HS-27A (cell line): ENCODE data around the gene EXO5.
"Not testable (repeated sequence)": the region's sequence is repeated elsewhere in the genome, so short reads cannot be mapped to it uniquely, and the experiment has no call there.

Source experiments
- DNase-seq: peaks from one replicate; pipeline ENCODE4 v3.0.0-alpha.2; 2012; ENCODE audit warnings: low read depth, missing footprints

EXO5 gene, protein sequence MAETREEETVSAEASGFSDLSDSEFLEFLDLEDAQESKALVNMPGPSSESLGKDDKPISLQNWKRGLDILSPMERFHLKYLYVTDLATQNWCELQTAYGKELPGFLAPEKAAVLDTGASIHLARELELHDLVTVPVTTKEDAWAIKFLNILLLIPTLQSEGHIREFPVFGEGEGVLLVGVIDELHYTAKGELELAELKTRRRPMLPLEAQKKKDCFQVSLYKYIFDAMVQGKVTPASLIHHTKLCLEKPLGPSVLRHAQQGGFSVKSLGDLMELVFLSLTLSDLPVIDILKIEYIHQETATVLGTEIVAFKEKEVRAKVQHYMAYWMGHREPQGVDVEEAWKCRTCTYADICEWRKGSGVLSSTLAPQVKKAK

DNA sequence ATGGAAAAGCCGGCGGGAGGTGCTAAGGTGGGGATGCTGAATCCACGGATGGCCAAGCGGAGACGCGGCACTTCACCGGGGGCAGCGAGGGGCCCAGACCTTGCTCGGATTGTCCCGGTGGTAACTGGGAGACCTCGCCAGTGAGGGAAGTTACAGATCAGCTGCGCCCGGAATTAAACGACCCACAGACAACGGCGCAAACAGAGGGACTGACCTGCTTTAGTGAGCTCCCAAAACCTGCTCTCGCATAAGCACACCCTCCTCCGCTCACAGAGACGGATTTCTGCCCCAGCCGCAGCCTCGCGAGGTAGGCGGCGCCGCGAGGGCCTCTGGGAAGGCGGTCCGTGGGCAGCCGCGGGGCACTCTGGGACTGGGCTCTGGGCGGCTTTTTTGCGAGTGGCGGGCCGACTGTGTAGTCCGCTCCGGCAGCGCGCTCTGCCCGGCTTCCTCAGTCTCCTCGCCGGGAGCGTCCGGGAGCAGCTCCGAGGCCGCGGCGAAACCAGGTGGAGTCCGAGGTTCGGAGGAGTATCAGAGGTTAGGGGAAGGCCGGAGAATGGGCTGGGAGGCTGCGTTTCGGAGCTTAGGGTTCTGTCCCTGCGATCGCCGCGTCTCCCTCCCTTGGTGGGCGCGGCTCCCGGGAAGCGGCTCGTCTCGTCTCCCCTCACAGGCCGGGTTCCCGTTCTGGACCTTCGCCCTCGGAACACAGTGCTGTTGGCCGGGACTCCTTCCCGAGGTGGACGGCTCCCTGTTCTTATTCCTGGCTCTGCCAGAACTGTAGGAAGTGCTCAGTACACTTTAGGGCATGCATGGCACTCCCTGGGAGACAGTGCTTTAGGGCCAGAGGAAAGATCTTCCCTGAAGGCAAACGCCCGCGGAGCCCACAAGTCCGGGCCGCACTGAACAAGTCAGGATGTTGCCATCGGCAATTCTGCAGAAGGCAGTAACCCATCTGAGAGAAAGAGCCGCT is at the start of gene EXO5:
Gene EXO5 (plus strand): TSS at position 393 of the 967 bp plus-strand sequence. CDS start 5,778 bp downstream, outside the sequence.
- no peak for DNase-seq

DNA sequence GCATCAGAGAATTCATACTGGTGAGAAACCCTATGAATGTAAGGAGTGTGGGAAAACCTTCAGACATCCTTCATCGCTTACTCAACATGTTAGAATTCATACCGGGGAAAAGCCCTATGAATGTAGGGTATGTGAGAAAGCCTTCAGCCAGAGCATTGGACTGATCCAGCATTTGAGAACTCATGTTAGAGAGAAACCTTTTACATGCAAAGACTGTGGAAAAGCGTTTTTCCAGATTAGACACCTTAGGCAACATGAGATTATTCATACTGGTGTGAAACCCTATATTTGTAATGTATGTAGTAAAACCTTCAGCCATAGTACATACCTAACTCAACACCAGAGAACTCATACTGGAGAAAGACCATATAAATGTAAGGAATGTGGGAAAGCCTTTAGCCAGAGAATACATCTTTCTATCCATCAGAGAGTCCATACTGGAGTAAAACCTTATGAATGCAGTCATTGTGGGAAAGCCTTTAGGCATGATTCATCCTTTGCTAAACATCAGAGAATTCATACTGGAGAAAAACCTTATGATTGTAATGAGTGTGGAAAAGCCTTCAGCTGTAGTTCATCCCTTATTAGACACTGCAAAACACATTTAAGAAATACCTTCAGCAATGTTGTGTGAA is 45.5 kb upstream of the EXO5 start:
- DNase-seq, result no peak

DNA sequence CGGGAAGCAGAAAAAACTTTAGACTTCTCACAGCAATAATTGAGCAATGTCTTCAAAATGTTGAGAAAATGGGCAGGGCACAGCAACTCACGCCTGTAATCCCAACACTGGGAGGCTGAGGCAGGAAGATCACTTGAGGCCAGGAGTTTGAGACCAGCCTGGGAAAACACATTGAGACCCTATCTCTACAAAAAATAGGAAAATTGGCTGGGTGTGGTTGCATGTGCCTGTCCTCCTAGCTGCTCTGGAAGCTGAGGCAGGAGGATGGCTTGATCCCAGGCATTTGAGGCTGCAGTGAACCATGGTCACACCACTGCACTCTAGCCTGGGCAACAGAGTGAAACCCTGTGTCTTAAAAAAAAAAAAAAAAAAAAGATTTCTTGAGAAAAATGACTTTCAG is 39.2 kb upstream of the EXO5 start:
- no peak for DNase-seq

DNA sequence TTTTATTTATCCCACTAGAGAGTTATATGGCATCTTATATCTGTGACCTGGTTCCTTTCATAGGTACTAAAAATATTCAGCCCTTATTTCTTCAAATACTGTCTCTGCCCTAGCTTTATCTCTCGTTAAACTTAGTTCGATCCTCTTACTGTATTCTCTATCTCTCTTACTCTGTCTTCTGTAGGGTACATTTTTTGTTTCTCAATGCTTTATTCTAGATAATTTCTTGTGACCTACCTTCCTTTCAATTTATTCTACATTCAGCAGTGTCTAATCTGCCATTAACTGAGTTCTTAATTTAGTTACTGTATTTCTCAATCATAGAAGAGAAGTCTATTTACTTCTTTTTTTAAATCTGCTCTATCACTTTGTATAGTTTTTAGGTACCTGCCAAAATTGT is 33.3 kb upstream of the EXO5 start:
- no peak for DNase-seq

DNA sequence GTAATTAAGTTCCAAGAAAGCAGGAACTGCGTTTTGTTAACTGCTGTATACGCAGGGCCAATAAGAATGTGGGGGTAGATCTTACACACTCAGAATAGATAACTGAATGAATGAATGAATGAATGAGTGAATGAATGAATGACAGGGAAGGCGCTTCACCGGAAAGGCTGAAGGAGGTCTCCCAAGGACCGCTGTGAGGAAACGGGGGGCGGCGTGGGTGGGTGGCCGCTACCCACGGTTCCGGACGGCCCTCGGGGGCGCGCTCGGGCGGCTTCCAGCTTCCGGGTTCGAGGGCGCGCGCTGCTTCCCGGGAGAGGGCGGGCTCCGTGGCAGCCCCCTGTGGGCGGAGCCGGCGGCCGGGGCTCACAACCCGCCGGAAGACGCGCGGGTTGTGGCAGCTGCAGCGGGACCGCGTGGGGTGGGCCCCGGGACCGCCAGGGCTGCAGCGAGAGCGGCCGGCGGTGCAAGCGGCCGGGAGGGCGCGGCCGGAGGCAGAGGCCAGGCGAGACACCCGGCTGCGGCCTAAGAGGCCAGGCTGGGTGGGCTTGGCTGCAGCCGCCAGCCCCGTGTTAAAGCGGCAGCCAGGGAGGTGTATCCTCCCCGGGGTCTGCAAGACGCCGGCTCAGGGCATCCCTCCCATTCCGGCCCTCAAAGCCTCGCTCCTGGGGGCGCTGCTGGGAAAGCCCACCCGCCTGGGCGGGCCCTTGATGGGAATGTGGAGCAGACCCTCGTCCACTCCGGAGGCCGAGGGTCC is 31.5 kb upstream of the EXO5 start, which contains the start of gene ZFP69:
Gene ZFP69 (plus strand): TSS at position 367 of the 754 bp plus-strand sequence. CDS start 2,072 bp downstream, outside the sequence.
- no peak for DNase-seq

DNA sequence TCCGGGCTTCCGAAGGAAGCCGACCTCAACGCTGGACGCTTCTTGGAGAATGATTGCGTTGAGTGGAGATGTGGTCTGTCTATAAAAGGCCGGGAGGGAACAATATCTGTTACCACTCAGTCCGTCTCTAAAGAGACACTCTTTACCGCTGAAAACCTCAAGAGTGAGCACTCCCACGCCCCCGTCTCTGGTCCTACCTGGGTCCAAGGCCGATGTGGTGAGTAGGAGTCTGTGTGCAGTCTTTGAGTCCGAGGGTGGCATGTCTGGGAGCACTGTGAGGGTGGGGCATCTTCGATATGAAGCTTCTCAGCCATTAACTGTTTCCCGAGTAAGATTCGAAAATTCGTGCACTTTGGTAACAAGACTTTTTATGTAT is 30.9 kb upstream of the EXO5 start:
- DNase-seq, result no peak

DNA sequence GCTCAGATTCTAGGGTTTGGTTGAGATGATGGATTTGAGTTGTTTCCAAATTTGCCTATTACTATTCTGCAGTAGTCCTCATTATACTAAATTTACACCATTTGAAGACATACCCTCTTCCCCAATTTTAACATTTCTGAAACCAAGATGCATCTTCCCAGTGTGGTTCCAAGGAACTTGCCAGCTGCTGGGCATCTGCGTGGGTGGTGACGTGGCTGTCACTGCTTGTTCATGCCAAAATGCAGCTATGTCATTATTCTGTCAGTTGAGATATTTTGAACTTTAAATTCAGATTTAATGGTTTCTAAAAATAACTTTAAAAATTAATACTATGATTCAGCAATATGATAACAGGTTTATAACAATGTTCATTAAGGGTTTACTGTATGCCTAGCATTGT is 30.3 kb upstream of the EXO5 start:
- no peak for DNase-seq

DNA sequence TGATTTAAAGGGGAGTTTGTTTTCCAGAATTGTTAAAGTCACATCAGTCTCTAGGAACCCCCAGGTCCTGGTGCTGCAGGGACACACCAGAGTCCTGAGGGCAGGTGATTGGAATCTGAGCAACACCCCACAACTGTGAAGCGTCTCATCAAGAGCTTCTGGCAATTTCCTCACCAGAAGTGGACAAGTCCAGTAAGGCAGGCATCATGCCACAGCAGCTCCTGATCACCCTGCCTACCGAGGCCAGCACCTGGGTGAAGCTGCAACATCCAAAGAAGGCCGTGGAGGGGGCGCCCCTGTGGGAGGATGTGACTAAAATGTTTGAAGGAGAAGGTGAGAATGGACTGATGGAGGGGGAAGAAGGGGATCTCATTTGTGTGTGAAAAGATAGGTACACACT is 29.4 kb upstream of the EXO5 start:
- DNase-seq, result no peak

DNA sequence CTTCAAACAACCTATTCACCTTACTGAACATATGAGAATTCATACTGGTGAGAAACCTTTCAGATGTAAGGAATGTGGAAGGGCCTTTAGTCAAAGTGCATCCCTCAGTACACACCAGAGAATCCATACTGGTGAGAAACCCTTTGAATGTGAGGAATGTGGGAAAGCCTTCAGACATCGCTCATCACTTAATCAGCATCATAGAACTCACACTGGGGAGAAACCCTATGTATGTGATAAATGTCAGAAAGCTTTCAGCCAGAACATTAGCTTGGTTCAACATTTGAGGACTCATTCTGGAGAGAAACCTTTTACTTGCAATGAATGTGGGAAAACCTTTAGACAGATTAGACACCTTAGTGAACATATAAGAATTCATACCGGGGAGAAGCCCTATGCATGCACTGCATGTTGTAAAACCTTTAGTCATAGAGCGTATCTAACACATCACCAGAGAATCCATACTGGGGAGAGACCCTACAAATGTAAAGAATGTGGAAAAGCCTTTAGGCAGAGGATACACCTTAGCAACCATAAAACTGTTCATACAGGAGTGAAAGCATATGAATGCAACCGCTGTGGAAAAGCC is 13.2 kb upstream of the EXO5 start:
- DNase-seq, result no peak

DNA sequence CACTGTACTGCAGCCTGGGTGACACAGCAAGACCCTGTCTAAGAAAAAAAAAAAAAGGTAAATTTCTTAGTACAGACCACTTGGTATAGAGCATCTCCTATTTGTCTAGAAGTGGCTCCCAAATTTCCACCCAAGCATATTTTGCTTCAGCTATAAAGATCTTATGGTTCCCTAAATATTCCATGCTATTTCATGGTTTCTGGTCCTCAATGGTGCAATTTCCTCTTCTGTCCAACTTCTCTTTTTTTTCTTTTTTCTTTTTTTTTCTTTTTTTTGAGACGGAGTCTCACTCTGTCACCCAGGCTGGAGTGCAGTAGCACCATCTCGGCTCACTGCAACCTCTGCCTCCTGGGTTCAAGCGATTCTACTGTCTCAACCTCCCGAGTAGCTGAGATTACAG is 5.9 kb upstream of the EXO5 start:
- DNase-seq, result not testable (repeated sequence)

DNA sequence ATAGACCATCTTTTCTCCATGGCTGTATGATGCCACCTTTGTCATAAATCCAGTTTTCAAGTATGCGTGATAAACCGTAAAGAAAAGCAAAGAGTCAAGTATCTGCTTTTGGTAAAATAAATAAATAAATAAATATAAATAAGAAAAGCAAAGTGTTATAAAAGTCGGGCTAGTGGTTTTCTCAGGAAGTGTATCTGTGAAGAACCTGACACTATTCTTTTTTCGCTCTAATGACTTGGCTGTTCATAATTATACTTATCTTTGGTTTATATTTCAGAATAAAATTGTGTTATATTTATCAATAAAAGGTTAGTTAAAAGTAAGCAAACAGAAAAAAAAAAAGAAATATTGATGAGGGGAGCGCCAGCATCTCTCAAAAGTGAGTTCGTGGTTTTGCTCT is 594 bp upstream of the EXO5 start:
- DNase-seq, result no peak

DNA sequence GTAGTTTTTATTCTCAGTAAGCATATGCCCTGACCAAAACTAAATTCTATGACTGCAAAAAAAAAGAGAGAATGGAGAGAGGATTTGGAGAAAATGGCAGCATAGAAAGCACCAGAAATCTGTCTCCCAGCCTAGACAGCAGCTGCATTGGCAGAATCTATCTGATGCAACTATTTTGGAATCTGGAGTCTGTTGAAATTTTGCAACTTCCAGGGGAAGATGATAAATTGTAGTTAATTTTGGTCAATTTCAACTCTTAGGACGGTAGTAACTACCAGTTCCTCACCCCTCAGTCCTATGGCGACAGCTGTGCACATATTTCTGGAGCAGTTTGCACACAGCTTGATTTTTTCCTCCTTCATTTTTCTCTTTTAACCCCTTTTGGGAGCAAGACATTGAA is 10.9 kb downstream of the EXO5 start:
- DNase-seq, result no peak

DNA sequence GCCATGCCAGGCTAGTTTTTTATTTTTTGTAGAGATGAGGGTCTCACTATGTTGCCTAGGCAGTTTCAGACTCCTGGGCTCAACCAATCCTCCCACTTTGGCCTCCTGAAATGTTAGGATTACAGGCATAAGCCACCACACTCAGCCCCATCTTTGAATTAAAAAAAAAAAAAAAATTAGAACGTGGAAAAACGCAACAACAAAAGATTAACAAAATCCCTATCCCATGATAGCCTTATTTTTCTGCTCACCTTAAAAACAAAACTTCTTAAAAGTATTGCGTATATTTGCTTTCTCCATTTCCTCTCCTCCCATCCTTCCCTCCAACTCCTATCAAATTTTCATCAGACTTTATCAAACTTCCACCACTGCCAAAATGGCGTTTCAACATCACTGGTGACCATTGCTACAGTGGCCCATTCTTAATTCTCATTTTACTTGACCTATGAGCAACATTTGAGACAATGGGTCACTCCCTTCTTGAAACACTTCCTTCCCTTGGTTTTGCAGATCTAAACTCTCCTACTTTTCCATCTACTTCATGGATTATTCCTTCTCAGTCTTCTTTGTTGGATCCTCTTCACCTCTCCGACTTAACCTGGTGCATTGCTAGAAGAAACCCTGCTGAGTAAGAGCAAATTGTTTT is 22.3 kb downstream of the EXO5 start:
- DNase-seq, result no peak

DNA sequence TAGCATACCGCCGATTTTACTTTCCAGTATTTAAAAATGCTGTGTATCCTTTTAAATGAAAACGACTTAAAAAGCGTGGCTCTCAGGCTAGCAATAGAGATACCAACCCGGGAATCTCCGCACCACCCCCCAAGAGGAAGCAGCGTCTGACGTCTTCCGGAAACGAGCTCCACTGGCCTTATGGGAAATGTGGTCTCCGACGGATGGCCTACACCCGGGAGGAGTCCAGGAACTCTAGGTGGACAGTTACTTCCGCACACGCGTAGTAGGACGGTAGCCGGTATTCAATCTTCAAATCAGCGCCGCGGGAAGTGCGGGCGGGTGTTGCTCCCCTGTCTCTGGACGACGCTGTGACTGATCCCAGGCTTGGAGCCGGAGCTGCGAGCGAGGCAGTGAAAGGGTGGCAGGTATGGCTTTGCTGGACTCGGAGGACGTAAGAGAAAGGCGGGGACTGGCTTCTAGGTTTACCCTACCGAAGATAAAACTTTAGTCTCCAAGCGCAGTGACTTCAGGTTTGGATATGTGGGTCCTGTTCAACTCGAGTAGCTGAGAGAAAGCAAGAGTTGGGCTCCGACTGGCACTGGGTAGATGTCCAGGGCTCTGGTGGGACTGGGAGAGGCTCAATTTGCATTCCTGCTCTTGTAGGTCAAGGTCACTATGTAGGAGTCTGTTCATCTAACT is 23.0 kb downstream of the EXO5 start, which contains the start of gene ZNF684:
Gene ZNF684 (plus strand): TSS at position 257 of the 681 bp plus-strand sequence. CDS start 1,530 bp downstream, outside the sequence.
- peak; percentile 82 for DNase-seq

DNA sequence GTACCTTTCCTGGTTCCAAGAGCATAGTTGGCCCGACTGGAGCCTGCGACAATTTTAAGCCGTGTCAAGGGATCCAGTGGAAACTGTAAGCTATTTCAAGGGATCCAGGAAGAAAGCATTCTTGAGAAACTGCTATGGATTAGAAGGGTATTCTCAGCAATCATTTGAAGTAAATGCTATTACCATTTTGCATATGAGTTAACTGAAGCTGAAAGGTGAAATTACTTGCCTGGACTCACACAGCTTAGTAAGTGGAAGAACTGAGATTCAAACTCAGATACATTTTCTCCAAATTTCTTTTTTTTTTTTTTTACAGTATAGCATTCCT is 23.5 kb downstream of the EXO5 start:
- DNase-seq, result no peak

DNA sequence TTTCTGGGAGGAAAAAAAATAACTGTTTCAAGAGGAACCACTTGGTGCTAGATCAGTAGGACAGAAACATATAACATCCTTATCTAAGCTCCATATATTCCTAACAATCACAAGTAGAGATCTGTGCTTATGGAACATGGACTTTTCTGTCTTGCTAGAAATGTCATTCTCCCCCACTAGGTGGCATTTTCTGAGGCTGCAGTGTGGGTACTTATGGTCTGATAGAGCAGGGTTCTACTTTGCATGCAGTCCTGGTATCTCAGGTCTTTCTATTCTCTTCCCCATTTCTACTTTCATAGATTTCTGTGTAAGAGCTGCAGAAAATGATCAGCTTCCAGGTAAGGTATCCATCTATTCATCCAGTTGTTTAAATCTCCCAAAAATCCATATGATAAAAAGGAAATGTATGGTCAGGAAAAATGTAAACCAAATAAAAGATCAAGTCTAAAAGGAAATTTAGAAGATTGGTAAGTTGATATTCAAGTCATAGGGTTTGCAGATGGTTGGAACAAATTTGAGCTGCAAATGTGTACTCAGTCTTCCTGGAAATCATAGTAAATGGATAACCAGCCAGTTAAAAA is 24.4 kb downstream of the EXO5 start:
- DNase-seq, result peak; percentile 45

DNA sequence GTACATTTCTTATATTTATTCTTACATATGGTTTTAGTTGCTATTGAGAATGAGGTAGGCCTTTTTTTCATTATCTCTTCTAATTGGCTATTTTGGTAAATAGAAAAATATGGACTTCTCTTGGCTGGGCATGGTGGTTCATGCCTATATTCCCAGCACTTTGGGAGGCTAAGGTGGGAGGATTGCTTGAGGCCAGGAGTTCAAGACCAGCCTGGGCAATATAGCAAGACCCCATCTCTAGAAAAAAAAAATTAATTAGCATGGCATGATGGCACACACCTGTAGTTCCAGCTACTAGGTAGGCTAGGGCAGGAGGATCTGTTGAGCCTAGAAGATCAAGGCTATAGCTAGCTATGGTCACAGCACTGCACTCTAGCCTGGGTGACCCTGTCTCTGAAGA is 26.0 kb downstream of the EXO5 start:
- DNase-seq, result no peak

DNA sequence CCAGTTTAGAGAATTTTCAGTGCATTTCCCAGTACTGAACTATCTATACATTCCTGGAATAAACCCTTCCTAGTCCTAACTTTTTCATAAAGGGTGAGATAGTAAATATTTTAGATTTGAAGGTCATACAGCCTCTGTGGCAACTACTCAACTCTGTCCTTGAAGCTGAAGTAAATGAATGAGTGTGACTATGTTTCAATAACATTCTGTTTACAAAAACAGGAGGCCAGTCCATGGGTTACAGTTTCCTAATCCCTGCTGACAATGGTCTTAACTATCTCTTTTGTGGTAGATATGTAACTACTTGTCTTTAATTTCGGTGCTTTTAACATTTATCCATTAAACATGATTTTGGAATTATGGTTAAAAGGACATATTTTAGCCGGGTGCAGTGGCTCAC is 27.2 kb downstream of the EXO5 start:
- DNase-seq, result no peak

DNA sequence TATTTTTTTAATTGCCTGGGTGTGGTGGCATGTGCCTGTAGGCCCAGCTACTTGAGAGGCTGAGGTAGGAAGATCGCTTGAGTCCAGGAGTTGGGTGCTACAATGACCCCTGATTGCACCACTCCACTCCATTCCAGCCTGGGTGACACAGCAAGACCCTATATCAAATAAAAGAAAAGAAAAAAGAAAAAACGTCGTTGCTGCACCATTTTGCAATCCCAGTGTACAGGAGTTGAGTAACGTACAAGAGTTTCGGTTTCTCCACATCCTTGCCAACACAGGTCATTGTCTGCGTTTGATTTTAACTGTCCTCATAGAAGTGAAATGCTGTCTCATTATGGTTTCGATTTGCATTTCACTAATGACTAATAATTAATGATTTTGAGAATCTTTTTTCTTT is 30.8 kb downstream of the EXO5 start:
- DNase-seq, result no peak

DNA sequence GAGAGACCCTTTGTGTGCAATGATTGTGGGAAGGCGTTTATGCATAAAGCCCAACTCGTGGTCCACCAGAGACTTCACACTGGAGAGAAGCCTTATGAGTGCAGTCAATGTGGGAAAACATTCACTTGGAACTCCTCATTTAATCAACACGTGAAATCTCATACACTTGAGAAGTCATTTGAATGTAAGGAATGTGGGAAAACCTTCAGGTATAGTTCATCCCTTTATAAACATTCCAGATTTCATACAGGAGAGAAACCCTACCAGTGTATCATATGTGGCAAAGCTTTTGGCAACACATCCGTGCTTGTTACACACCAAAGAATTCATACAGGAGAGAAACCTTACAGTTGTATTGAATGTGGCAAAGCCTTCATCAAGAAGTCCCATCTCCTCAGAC is 38.4 kb downstream of the EXO5 start:
- no peak for DNase-seq
